NAMALWA (cell line): Measurements from ENCODE around the gene E2F8.

ENCODE experiments used
- DNase-seq: peaks from one replicate; pipeline ENCODE4 v3.0.0-alpha.2; 2015; ENCODE audit warnings: low spot score

Gene E2F8

DNA sequence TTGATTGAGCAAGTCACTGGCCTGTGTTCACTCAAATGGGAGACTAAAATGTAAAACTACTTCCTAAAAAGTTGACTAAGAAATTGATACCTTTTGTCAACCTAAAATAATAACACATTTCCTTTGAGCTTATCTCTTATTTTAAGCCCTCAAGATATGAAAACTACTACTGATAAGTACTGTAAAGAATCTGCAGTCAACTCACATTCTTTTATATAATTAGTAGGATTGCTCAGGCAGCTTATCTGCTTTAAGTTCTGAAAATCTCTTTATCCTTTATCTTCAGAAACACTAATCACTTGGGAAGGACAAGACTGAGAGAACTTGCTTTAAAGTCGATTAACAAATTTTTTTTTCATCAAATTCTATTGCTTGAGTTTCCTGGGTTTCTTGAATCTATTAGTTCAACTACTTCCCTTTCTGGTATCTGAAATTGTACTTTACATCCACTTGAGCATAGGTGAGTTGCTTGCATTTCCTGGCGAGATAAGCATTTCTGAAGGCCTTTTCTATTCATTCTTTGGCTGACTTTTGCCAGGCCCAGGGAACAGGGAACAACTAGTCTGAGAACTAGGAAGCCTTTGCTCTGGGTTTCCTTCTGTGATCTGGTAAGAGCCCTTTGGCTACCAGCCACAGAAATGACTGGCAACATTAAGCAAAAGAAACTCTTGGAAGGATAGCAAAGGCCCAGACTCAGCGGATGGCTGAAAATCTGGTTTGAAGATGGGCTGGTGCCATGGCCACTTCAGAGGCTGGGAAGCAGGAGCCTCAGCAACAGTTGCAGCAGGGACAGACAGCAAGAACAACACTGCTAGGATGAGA lies 19.6 kb downstream of the E2F8 start:
- no peak for DNase-seq

DNA sequence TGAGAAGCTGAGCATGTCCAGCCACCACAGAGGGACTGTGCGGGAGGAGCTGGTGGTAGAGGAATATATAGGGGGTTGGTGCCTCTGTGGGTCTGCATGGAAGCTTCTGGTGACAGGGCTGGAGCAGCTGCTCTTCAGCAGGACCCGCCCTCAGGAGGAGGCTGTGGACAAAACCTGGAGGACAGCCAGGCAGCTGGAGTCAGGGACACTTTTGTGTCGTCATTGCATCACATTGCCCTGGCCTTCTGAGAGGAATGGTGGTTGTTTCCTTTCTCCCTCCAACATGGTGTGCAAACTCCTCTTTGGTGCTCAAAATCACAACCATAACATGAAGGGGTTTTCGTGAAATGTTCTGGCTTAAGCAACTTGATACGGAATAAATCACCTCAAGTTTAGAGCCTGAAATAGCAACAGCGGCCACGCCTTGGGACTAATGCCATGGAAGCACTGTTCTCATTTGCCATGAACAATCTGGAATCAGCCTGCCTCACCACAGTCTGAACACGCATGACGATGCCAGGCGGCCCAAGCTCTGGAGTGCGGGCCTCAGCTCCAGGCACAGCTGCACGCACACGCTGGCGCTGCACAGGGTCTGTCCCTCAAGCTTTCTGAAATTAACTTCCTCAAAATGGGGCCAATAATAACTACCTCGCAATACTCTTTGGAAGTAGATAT lies 21.8 kb downstream of the E2F8 start:
- no peak for DNase-seq

DNA sequence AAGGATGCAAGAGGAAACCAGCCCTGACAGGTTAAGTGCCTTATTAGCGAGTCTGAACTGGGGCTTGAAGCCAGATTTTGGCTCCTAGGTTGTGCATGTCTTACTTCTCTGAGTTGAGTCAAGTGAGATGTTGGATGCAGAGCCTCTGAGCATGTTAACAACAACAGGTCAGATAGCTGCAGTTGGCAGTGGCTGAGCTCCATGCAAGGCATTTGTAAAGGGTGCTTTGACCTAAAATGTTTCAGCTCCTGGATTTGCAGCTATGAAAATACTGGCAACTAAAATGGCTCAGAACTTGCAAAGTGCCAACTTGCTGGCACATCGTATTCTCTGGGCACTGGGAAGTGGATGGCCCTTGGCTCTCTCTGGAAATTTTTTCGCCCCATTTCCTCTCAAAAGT lies 22.5 kb downstream of the E2F8 start:
- no peak for DNase-seq

DNA sequence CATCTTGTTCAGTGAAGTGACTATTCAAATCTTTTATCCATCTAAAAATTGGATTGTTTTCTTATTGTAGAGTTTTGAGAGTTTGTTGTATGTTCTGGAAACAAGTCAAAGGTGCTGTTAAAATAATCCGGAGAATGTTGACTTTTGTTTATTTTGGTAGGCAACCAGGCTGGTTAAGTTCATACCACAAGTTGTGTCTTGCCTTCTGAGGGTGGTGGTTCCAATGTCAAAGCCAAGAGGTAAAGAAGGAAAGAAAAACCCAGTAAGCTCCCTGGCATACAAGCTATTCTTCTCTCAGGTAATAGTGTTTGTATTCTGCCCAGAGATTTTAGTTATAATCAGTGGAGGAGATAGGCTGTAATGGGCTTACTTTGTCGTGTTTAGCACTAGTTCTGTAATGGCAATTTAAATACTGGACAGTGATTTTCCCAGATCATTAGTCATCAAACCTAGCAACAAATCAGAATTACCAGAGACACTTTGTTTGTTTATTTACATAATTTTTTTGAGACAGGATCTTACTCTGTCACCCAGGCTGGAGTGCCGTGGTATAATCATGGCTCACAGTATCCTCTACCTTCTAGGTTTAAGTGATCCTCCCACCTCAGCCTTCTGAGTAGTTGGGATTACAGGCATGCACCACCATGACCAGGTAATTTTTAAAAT lies 23.9 kb downstream of the E2F8 start:
- no peak for DNase-seq

DNA sequence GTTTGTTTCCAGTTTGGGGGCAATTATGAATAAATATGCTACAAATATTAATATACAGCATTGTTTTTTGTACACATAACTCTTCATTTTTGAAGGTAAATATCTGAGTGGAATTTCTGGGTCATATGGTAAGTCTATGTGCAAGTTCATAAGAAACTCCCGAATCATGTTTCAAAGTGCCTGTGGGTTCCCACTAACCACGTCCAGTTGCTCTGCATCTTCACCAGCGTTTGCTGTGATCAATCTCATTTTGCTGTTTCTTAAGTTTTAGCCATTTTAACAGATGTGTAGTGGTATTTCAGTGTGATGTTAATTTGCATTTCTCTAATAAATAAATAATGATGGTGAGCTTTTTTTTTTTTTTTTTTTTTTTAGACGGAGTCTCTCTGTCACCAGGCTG lies 24.7 kb downstream of the E2F8 start:
- no peak for DNase-seq

DNA sequence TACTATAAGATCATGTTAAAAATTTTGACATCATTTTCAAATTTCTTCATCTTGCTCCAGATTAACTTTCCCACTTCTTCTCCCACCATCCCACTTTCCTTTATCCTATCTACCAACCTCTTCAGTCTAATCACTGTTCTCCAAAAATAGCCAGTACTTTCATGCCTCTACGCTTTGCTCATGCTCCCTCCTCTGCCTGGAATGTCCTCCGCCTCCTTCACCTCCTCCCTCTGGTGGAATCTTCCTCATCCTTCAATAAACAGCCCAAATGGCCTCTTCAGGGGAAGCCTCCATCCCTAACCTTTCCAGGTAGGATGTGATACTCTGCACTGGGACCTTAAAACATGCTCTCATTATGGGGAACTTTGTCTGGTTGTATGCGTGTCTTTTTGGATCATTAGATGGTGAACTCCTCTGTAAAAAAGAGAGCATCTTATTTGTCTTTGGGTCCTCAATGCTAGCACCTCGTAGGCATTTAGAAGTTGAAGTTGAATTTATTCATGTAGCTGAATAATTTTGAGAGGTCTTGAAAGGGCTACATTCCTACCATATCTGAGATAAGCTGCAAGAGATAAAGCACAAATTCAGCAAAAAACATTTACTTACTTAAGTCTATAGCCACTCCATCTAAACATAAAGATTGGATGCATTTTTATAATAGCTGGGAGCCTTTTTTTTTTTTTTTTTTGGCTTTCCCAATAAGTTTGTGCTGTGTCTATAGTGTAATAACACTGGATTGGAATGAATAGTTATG lies 31.0 kb downstream of the E2F8 start:
- DNase-seq: no peak

DNA sequence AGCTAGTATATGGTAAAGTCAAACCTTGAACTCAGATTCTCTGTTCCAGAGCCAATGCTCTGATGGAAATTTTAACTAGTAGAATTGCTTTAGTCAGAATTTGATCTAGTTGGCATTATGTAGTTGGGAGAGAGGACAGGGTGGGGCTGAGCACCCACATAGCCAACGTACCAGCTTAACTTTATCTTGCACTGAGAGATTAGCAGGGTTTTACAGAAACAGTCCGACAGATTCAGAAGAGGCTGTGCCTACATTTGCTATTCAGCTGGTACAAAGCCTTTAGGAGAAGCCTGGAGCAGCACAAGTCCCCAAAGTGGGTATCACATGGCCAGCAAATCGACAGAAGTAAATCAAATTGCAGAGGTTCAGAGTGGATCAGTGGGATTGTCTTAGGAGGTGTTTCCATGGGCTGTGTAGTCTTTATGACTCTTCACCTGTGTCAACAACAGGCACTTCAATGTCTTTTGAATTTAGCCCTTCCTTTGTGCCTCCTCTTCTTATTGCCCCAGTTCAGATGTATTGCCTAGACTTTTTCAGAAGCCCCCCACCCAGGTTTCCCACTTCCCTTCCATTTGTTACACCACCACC lies 31.7 kb downstream of the E2F8 start:
- no peak for DNase-seq

DNA sequence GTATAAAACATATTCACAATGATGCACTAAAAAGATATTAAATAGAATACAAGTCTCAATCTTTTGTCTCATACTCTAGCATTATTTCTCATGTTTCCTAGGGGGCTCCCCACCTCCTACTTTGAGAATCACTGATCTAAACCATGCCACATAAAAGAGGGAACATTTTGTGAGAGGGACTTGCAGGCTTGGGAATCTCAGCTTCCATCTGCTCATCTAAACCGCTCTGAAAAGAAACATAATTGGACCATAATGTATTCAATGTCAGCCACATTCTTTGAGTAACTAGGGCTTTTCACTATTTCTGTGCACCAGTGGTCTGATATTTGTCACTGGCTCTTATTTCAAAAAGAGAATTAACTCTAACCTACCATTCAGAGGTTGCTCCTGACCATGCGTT lies 32.6 kb downstream of the E2F8 start:
- no peak for DNase-seq

DNA sequence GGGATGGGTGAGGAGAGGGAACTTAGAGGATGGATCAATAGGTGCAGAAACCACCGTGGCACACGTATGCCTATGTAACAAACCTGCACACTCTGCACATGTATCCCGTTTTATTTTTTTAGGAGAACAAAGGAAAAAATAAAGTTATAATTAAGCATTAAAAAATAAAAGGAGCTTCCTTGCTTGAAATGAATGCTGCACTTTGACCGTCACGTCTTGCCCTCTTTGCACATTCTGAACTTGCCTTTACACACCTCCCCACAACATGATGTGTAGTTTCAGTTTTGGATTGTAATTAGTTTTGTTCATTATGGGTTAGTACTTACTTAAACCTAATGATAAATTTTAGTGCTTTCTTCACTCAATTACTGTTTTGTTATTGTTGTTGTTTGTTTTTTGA lies 35.9 kb downstream of the E2F8 start:
- DNase-seq: no peak

DNA sequence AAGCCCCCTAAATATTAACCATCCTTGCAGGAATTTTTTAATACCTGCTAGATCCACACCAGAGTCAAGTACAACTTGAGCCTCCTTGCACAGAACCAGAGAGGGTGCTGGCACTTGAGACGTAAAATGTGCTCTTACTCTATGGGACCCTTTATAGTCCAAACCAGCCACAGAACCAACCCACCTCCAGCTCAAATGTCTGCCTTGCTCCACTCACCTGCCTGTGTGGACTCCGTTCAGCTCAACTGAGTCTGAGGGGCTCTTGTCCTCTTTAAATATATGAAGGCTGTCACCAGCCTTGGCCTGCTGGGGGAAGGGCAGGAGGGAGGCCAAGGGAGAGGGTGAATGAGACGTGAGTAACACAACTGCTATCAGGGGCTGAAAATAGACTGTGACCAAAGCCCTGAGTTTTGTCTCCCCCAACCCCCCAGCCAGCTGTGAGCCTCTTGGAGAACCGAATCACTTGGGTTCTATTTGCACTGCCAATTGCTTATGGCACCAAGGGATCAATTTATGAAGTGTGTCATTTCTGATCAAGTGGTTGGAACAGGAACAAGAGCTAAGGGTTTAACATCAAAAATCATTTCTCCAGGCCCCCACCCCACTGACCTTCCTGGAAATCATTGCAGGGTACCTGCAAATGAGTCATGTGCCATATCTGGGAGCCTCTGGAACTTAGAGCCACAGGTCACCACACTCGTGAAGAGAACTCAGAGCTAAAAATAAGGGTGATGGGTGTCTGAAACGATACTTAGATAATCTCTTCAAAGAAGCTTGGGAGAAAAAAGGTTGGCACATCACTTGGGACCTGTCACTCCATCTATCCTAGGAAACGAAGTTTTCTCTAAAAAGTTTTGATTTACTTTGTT lies 38.8 kb downstream of the E2F8 start, which contains the start of gene CSRP3:
Gene CSRP3 (minus strand): TSS at position 247 of the 869 bp plus-strand sequence. CDS start 9,535 bp downstream, outside the sequence.
- DNase-seq: no peak

DNA sequence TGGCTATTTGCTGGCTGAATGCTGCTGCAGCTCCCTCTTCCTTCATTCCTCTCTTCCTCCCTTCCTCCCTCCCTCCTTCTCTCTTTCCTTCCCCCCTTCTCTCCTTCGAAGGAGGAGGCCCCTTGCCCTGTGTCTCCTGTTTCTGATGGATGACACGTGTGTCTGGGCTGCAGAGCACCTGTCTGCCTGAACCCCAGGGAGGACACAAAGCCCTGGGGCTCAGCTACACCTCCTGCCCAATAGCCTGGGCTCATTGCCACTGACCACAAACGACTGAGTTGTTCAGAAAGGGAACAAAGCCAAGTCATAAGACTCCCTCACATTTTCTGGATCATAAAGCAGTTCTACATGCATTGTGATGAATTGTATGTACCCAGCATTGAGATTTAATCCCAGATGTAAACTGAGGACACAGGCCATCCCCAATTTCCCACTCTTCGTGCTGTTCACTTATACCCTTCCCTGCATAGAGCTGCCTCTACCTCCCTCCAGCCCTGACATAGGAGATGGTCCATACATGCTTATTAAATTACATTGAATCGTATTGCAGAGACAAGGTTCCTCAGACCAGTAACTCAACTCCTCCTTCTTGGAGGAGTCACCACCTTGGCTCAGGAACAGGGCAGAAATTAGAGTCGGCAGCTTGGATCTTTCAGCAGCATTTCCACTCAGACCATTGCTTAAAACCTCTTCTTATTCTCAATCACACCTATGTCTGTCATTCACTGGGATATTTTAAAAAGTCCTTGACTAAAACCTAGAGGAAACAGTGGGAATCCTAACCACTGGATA lies 40.1 kb downstream of the E2F8 start:
- DNase-seq: no peak

DNA sequence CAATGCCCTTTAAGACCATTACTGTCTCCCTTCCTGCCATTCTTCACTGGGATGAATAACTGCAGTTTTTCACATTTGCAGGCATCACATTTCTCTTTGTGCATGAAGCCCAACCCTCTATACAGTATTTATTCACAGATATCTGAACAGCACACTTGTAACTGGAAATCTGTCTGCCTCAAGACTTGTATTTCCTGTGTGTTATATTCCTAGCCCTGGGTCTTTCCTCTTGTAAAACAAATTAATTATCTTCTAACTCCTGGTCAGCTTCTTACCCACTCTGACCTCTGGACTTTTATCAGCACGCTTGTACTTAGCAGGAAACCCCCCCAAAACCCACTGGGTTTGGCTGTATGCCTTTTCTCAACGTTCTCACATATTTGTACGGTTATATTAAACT lies 41.0 kb downstream of the E2F8 start:
- no peak for DNase-seq

DNA sequence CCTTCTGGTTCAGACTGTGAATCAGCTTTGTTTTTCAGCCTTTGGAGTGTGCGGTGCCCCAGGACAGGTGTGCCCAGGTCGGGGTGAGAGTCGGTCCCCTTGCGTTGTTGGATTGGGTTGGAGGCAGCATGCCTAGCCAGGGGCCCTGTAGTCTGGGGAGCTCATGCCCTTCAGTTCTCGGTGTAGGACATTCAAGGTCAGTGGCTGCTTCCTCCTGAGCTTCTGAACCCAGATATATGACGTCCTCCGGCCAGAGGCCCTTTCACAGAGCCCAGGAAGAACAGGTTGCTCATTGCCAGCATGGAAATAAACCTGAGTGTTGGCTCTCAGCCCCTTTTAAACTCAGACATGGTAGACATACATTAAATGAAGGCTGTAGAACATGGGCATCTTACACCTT lies 41.7 kb downstream of the E2F8 start:
- no peak for DNase-seq

DNA sequence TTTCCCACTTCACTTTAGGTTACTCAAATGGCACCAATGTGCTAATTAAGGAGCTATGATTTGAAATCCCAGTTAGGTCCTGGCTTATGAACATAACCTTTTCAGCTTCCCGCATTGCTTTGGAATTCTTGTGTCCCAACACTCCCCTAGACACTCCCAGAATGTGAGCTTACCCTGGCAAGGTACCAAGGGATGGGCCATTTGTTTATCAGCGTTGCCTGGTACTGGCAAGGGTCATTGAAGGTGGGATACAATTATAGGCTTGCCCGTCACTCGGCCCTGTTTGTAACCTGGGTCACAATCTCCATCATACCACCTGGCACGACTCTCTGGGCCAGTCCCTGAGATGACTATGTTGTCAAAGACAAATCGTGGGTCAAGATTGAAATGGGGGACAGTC lies 44.3 kb downstream of the E2F8 start:
- DNase-seq: no peak

DNA sequence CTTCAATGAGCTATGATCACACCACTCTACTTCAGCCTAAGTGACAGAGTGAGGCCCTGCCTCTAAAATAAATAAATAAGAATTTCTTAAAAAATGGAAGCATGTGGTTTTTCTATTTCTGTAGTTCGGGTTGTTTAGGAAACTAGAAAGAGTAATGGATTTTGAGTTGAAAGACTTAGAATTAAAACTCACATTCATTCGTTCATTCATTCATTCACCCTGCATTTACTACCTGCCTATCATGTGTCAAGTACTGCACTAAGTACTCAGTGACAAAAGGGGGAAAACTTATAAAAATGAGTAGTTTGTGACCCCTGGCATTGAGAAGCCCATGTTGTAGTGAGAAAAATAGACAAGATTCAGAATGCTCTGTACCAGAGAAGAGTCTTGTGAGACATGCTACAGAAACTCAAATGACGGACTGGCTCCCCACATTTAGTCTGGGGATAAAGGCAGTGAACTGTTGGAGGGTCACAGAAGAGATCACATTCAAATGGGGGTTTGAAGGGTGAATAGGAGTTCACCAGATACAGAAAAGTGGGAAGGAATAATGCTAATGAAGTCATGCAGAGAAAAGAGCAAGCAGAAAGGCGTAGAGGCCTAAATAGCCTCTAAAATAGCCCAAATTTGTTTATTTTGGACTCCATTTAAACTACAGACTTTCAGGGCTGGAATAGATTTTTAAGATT lies 46.0 kb downstream of the E2F8 start:
- DNase-seq: no peak

DNA sequence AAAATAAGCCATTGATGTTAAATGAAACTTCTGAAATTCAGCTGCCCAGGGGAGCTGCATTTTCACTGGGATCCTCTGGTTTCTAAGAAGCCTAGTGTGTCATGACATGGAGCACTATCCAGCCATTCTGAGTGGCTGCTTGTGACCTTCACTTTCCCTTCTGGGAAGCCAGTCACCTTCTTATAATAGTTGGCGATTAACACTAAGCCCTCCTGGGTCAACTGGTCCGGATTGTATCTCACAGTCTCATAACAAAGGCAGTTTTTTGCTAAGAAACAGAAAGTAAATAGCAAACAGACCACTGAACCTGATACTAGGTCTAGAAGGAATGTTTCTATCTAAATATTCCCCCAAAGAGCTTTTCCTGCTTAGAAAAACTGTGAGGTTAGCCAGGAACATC lies 46.8 kb downstream of the E2F8 start:
- no peak for DNase-seq

DNA sequence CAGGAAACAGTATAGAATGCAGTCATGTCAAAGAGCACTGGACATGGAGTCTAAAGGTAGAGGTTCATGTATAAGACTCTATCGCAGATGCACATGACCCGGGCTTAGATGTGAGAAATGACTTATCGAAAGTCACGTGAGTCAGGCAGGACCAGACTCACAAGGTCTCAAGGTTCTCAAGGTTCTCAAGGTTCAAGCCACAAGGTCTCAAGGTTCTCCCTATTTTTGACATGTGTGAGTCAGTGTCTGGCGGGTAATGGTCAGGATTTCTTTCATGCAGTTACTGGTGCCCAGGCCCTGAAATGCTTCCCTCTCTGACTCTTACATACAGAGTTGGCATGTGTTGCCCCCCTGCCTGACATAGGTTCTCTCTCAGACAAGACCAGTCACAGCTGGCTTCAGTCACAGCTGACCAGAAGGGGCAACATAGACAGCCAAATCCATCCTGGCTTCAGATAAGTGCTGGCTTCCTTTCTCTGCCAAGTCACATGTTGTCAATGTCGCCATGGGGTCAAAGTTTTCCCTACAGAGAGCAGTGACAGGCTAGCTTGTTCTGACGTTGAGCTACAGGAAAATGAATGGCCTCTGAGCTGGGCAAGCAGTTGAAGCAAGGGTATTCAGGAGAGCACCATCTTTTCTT lies 49.1 kb downstream of the E2F8 start:
- DNase-seq: no peak

DNA sequence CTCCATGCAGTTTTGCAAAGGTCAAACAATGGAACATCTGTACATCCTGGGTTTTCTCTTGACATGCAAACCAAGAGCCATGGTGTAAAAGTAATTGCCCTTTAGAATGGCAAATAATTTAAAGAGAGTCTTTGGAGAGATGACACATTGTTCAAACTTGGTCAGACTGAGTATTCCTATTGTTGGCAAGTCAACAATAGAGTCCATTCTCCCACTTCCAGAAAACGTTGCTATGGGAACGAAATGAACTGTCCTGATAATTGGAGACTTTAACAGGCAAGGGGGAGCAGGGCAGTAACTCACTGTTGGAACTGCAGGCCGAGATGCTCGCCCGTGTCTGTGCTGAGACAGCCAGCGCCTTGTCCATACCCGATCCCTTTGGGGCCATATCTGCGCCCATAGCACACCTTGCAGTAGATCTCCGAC lies 52.9 kb downstream of the E2F8 start:
- no peak for DNase-seq
